ENCODE data around the gene FTO.

Gene FTO

DNA sequence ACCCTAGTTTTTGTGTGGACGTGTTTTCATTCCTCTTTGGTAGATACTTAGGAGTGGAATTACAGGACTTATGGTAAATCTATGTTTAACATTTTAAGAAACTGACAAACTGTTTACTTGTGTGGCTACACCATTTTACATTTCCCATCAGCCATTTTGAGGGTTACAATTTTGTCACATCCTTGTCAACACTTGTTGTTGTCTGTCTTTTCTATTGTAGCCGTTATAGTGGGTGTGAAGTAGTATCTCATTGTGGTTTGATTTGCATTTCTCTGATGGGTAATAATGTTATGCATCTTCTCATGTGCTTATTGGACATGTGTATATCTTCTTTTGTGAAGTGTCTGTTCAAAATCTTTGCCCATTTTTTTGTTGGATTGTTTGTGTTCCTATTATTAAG lies 4.5 kb downstream of the FTO start:
- DNase-seq = no peak

DNA sequence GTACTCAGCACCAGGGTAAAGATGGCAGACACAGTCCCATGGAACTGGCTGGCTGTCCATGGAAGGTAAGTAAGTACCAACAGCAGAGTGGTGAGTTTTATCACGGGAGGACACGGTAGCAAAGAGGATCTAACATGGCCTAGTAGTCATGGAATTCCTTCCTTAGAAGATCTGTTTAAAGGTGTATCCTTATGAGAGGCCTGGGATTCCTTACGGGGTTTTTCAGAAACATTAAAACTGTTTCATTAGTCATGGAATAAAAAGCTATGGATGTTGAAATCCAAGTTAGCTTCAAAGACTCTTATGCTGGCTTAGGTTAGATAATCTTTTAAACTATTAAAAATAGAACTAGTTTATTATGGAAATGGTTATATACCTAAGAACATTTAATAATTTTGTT lies 7.4 kb downstream of the FTO start:
- DNase-seq = no peak

DNA sequence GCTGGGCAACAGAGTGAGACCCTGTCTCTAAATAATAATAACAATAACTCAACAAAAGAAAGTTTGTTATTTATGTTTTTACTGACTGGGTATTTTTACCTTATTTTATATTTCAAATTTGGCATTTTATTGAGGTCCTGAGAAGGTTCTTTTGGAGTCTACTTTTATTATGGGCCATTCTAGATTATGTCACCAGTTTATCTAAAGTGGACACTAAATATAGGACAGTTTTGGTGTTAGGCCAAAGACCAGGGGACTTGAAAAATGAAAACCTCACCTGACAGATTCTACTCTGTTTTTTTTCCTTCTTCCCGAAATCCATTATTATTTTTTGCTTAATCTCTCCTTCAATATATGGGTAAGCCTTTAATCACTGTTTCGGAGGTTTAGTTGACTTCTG lies 8.1 kb downstream of the FTO start:
- no peak for DNase-seq

DNA sequence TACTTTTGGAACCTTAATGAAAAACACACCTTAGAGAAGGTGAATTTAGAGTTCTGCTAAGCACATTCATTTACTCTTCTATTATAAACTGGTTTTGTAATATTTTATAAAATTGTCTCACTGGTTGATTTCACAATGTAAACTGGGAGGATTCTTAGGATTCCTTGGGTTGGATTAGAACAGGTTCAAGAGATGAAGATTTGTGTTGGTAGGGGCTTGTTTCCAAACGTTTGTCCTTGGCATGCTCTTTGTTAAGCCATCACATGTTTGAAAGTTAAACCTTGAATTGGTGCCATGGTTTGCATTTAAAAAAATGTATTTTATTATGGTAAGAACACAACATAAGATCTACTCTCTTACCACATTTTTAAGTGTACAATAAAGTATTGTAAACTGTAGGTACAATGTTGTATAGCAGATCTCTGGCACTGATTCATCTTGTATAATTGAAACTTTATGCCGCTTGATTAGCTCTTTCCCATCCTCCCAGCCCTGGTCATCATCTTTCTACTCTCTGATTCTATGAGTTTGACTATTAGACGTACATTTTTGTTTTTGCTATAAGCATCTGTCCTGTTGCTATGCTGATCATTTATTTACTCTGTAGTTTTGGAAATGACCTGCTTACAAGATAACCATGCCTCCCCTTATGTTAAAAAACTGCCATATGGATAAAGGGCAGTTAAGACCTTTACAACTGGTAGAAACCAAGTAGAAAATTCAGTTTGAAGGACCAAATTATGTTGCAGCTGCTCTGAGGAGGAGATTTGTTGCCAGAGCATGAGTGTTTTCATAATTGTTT lies 9.6 kb downstream of the FTO start:
- DNase-seq = no peak

DNA sequence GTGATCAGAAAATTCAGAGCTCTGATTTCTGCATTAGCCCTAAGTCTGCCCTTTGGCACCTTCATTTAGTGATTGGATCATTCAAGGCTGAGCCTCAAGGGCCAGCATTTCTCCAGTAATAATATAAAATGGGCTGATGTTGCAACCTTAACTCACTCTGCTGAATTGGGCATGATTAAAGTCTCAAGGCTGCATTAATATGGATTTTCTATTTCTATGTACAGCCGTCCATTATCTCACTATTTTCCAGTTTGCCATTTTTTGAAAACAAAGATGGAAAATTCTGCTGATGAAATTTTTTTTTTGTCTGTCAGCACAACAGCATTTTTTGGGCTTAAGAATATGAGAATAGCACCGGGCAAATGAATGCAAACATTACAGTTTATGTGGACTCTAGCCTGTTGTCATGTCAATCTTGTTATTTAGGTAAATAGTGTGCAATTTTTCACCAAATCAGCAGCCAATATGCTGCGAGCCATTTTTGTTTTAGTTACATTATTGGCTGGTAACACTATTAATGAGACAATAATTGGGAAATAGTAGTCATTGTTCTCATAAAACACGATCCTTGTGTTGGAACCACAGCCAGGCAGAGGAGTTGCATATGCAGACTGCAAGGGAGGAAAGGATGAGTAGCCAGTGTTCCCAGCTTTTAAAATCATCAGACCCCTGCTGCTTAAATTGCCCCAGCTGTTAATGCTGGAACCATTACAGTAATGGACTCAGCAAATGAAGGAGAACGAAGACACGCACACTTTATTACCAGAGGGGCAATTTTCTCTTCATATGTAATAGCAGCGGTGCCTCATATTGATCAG lies 10.5 kb downstream of the FTO start:
- peak in 1 of 58 donors; percentile 2 for DNase-seq

DNA sequence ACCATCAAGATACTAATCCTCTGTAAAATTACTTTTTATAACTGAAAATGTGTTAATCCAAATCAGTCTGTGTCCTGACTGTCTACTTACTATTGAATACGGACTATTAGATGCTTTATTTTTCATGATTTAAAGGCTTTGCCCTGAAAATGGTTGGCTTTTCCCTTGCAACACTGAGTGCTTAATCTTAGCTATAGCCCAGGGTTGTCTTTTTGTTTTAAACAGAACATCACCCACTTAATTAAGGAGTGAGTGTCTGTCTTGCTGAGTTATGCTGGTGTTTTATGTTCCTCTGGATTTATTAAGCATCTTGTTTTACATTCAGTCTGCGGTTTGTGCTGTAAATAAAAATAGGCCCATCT lies 11.0 kb downstream of the FTO start:
- no peak for DNase-seq

DNA sequence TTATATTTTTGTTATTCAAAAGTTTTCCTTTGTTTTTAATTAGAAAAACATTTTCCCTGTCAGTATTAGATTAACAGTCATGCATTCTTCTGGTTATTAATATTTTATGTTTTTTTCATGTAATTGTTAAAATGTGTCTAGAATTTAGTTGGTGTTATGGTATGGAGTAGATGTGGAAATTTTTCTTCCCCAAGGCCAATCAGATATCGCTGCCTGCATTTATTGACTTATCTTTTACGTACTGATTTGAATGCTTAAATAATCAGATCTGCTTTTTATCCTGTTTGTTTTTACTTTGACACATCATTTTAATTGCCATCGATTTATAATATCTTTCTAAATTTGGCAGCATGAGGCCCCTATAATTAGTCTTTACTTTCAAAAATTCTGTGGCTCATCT lies 13.6 kb downstream of the FTO start:
- no peak for DNase-seq

DNA sequence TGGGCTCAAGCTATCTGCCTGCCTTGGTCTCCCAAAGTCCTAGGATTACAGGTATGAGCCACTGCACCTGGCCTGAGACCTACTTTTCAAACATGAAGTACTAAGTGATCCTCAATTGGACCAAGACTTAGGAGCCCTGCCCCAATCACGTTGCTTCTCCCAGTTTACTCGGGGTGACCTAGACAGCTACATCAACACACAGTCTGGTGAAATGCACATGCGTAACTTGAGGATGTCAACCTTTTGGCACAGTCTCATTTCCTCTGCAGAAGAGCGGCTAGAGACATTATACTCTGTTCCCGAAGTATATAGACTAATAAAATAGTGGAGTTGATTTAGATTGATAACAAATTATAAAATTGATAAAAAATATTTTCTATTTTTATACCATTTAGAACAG lies 17.1 kb downstream of the FTO start:
- no peak for DNase-seq

DNA sequence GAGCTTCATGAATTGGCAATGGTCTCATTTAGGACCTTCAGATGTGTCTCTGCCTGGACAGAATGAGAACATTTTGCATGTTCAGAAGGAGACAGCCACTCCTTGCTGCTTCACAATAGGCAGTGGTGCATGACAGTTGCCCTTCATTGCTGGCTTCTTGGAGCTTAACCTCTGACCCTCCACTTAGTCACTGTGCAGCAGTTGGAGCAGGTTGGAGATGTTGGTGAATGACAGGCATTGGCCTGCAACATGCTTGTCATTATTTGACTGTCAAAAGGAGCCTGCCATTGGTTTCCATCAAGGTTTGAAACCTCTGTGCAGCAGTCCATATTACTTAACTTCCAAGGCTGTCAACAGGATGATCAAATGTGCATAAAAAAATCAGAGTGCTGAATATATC lies 22.7 kb downstream of the FTO start:
- DNase-seq = no peak

DNA sequence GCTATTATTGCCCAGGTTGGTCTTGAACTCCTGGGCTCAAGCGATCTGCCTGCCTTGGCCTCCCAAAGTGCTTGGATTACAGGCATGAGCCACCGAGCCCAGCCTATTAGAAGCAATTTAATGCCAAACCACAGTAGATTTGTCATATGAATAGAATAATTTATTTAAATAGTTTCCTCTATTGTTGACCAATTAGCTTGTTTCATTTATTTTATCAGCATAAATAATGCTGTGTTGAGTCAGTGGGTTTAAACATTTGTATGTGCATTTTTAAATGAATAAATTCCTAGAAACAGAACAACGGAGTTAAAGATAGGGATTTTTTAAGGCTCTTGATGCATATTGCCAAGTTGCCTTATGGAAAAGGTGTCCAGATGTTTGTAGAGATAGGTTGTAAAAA lies 26.7 kb downstream of the FTO start:
- no peak for DNase-seq

DNA sequence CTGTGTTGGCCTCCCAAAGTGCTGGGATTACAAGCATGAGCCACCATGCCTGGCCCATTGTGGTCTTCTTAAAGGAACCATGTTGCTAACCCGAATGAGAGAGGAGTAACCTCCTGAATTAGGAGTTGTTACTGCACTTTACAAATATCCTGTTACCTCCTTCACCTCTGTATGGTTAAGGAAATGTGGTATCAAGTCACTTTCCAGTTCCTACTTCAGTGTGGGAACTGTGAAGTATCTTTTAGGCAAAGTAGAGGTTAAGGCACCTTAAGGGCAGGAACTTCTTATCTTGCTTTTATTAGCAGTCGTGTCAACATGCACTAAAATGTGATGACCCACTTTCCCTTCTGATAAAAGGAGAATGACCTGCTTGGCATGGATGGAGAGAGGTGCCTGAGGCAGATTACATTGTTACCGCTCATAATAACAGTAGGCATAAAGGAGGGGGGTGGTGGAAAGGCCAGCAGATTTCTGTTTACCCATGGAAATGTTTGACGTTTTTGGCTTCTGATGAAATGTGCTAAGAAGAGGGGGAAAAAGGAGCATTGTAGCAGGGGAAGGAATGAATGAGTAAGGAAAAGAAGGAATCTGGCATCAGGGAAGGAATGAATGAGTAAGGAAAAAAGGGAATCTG lies 28.5 kb downstream of the FTO start:
- no peak for DNase-seq

DNA sequence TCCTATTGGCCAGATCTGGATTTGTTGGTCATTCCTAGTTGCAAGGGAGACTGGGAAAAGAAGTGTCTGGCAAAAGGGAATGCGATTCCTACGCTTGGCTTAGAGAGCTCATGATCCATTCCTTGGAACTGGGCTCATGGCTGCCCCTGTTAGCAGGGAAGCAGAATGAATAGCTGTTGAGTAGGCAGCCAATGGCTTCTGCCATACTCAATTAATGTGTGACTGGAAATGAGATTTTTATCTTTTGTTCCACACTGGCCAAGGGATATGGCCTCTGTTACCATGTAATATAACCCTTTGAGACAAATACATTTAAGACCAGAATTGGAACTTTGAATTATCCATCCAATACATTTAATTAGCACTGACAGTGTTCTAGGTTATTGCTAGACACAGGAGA lies 31.0 kb downstream of the FTO start:
- no peak for DNase-seq

DNA sequence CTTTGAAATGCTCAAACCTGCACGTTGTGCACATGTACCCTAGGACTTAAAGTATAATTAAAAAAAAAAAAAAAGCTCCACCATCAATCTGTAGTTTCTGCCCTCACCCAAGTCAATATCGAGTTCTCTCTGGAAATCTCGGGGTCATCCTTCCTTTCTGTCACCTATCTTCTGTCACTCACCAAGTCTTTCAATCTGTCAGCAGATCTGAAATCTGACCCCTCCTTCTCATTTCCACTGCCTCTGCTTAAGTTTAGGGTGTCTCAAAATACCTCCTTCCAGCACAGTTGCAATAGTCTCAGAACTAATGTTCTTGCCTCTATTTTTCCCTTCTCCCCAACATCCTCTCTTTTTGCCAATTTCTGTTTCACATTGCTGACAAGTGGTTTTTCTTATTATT lies 32.3 kb downstream of the FTO start:
- no peak for DNase-seq

DNA sequence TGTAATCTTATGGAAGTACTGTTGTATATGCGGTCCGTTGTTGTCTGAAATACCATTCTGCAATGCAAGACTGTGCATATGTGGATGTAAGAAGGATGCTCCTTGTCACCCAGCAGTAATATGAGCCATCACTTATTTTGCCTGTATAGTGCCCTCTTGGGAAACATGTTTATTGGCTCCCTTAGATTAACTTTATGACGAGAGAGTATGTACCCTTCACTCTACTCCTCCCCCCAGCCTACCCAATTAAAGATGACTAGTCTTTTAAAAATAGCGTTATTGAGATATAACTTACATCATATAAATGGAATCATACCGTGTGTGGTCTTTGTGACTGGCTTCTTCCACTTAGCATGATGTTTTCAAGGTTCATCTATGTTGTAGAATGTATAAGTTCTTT lies 33.6 kb downstream of the FTO start:
- DNase-seq = no peak

DNA sequence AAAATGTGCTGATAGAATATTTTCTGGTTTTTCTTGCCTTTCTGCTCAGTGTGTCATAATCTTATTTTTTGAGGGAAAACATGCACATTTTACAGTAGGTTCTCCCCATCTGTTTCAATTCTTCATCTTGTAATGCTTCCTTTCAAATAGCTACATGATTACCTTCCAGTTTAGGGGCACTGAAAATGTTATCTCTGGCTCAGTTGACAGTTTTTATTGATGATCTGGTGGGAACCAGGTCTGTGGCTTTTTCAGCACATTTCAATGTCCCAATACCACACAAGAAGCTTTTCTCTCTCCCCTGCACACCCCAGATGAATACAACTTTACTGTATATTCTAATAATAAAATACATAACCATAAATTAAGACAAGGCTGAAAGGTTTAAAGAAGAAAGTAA lies 36.5 kb downstream of the FTO start:
- no peak for DNase-seq

DNA sequence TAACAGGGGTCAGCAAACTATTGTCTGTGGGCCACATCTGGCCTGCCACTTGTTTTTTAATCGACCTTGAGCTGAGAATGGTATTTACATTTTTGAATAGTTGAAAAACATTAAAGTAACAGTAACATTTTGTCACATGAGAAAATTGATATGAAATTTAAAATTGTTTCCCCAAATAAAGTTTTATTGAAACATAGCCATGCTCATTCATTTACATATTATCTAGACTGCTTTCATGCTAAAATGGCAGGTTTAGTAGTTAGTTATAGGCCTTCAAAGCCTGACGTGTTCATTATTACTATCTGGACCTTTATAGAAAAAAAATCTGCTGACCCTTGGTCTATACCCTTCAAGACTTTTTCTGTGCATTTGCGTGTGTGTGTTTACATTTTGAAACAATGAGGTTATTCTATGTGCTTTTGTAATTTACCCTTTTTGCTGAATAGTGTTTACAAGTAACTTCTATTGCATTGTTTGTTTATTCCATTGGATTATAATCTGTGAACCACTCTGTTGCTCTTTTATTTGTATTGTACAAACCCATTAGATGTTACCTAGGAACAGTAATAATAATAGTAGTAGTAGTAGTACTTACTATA lies 37.1 kb downstream of the FTO start:
- no peak for DNase-seq

DNA sequence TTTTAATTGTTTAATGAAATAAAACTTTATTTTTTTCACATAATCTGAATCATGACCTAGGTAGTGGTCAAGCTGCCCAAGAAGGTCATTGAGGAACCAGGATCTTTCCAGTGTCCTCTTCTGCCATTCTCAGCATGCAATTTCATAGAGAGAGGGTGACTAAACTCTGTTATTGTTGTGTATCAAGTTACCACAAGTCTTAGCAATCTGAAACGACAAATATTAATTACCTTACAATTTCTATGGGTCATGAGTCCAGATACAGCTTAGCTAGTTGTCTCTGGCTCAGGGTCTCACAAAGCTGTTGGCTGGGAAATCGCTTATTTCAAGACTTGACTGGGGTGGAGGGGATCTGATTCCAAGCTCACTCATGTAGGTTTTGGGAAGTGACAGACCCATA lies 37.6 kb downstream of the FTO start:
- no peak for DNase-seq

DNA sequence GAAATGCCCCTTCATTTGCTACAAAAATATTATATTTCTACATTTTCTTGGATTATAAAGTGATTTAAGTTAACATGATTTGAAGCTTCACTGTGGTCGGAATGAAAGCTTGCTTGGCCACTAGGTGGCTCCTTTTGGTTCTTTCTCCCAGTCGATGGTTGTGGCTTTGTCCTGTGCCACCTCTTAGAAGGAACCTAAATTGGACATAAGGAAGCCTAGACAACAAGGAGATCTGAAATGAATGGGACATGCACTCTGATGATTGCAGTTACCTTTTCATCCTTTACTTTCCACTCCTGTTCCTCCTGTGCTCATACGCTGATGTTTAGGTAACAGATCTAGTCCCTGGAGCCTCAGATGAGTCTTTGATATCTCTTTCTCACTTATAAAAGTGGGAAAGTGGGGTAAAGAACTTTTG lies 39.2 kb downstream of the FTO start:
- DNase-seq = no peak

DNA sequence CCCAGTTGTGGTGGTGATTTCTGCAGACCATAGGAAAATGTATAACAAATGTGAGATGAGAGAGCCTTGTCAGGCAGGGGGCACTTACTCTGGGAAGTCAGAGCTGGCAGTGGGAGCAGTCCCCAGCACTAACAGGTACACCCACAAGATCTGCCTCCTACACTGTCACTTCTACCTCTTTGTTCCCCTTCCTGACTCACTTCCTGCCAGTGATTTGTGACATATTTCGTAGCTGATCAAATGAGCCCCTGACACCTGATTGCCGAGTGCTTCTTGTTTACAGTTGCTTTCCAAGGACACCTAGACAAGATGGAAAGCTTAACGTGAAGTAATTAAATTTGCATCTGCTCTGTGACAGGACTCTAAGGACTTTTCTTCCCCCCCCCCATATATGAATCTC lies 40.5 kb downstream of the FTO start:
- DNase-seq = peak in 2 of 58 donors; percentile 3 to 21

DNA sequence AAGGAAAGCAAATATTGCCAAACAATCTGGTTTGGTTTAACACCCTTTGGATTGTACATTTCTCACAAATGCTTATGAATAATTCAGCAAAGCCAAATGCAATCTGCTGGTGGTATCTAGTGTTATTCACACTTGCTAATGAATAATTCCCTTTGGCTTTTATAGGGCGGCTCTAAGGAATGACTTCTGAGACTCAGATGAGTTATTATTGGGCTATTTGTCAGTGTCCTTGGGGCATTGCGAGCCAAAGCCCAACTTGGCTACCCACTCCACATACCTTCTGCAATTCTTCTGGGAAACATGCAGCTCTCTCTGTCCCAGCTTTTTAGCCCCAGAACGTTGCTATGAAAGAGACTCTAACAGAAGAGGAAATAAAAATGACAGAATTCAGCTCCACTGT lies 41.1 kb downstream of the FTO start:
- DNase-seq = peak in 1 of 58 donors; percentile 5

DNA sequence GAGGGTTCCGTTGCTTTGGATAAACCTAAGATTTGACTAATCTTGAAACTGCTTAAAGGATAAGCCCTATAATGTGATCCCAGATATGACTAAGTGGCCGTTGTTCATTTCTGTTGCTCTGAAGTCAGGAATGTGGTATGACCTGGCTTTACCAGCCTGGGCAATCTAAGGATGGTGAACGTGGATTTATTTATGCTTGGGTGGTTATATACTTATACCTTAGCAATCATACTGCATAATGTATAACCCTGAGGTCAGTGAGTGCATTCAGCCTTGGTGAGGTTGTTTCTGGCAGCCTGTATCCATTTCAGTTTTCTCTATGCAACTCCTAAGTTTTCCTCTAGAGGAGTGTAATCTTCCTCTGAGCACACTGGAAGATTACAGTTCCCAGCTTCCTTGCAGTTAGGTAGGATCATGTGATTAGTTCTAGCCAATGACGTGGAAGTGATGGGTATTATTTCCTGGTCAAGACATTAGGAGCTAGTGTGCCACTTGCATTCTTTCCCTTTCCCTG lies 41.9 kb downstream of the FTO start:
- DNase-seq = no peak

DNA sequence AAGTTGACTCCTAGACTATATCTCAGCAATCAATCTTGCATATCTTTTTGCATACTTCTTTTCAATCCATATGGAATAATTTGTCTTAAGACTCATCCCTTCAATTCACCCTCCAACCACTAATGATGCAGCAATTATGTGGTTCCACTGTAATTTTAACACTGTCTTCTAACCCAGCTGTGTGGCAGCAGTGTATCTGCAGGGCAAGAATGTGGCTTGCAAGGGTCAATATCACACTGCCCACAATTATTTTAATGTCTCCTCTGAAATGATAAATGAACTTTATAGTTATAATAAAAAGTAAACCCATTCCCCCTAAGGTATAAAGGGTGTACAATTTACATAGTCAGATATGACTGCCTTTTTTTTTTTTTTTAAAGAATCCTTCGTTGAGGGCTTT lies 48.6 kb downstream of the FTO start:
- no peak for DNase-seq
